ENCODE results near the gene MGRN1. TPM values are rescaled to one million over a fixed set of nuclear protein-coding genes. Genes with fewer than 3 reads are reported as not detected.

Gene MGRN1
- total and polyA plus RNA-seq, 2 of the 13 experiments (the other 11 are each of a cell fraction or from before 2014, with no cell fraction given) = 11.9 to 12.6 TPM

GRCh38 chr16:4663777-4664465 is 39.3 kb downstream of the MGRN1 start (continued):
- peak; percentile 95; the same call in 1 of the 2 replicates for TF ChIP-seq MLXIP (CRISPR knock-in tag; IDR thresholded peaks at IDR 0.05; ENCODE audit: borderline replicate concordance)
- TF ChIP-seq ZFP1 (CRISPR knock-in tag; IDR thresholded peaks at IDR 0.05) = no peak
- peak; percentile 87; the same call in 1 of the 2 replicates for TF ChIP-seq ELF4 (CRISPR knock-in tag; IDR thresholded peaks at IDR 0.05; ENCODE audit: borderline replicate concordance)
- TF ChIP-seq ZBTB42 (CRISPR knock-in tag; IDR thresholded peaks at IDR 0.05) = no peak; the same call in 1 of the 2 replicates
- TF ChIP-seq SAP130 (CRISPR knock-in tag; IDR thresholded peaks at IDR 0.05; ENCODE audit: low read depth) = peak; percentile 95
- TF ChIP-seq PRDM10 (CRISPR knock-in tag; IDR thresholded peaks at IDR 0.05; ENCODE audit: low read depth) = 0 out of 2 replicates have a peak, but pooled peaks have one; percentile 79
- TF ChIP-seq HMG20B (CRISPR knock-in tag; conservative IDR thresholded peaks at IDR 0.05) = peak; percentile 80; the same call in 1 of the 2 replicates
- TF ChIP-seq ZHX1 (CRISPR knock-in tag; IDR thresholded peaks at IDR 0.05; ENCODE audit: low read depth) = peak; percentile 90
- TF ChIP-seq ZSCAN5A (CRISPR knock-in tag; IDR thresholded peaks at IDR 0.05; ENCODE audit: borderline replicate concordance) = peak; percentile 19; the same call in 1 of the 2 replicates
- TF ChIP-seq BRD4 (CRISPR knock-in tag; IDR thresholded peaks at IDR 0.05) = peak; percentile 95
- peak; percentile 89 for TF ChIP-seq ARNTL (CRISPR knock-in tag; IDR thresholded peaks at IDR 0.05)
- peak; percentile 75 for TF ChIP-seq ZNF609 (CRISPR knock-in tag; IDR thresholded peaks at IDR 0.05; ENCODE audit: borderline replicate concordance)

Measured in HepG2 (cell line).